ENCODE measurements around the gene CISD1. TPM values are rescaled to one million over a fixed set of nuclear protein-coding genes. Genes with fewer than 3 reads are reported as not detected.
A peak's percentile ranks its signal among the peaks of the same experiment; 100 is the strongest.

The CISD1 gene
- total RNA-seq, 1 experiment from 2014 or later = 46.6 TPM

GRCh38 chr10:58282615-58283014, 13.7 kb downstream of the CISD1 start:
- DNase-seq (ENCODE audit: low spot score) = no peak
- H3K36me3 Mint-ChIP-seq = peaks cover 15% of the 10 kb centered on the region
- H3K9me3 Mint-ChIP-seq = no peaks in the 10 kb centered on the region; the same call in 1 of the 2 replicates
- no peak for ATAC-seq
- CTCF ChIA-PET = no interaction called here
- no peak for TF ChIP-seq ZBTB43 (CRISPR knock-in tag; IDR thresholded peaks at IDR 0.05)
- no peak for TF ChIP-seq FOXP4 (CRISPR knock-in tag; IDR thresholded peaks at IDR 0.05)
- TF ChIP-seq TP53 (CRISPR knock-in tag; IDR thresholded peaks at IDR 0.05) = no peak
- TF ChIP-seq ZSCAN18 (CRISPR knock-in tag; IDR thresholded peaks at IDR 0.05) = no peak
- no peak for TF ChIP-seq NFATC4 (CRISPR knock-in tag; IDR thresholded peaks at IDR 0.05)
- TF ChIP-seq ZNF425 (CRISPR knock-in tag; conservative IDR thresholded peaks at IDR 0.05) = no peak
- H3K27ac Mint-ChIP-seq = peak overlapping the region; percentile 28
- POLR2A ChIA-PET = no interaction called here
- H3K4me1 Mint-ChIP-seq = no peaks in the 10 kb centered on the region
- H3K27me3 Mint-ChIP-seq (ENCODE audit: low read depth) = no peaks in the 10 kb centered on the region
- H3K4me3 Mint-ChIP-seq = no peak overlapping the region

- Mint-ChIP-seq H3K27me3 (ENCODE audit: low read depth) (no peaks in the 10 kb centered on the region), H3K27ac (no peak overlapping the region), H3K4me1 (peaks cover 12% of the 10 kb centered on the region), H3K9me3 (no peaks in the 10 kb centered on the region), H3K36me3 (peaks cover 4% of the 10 kb centered on the region; the same call in 1 of the 2 replicates), H3K4me3 (no peak overlapping the region)
- peak; percentile 41; the same call in 1 of the 2 replicates for ATAC-seq
- CTCF ChIA-PET = interaction anchor here (1.0 to 3.4 kb wide), 8 partner anchors 9 to 139 kb away, joined by 3 to 20 read pairs (median 7); partner anchors contain the start of genes CISD1, IPMK and TFAM
- POLR2A ChIA-PET = no interaction called here
- no peak for DNase-seq (ENCODE audit: low spot score)
- TF ChIP-seq OVOL2 (CRISPR knock-in tag; IDR thresholded peaks at IDR 0.05; ENCODE audit: borderline replicate concordance) (no peak), MYBL2 (CRISPR knock-in tag; IDR thresholded peaks at IDR 0.05) (no peak), SP1 (CRISPR knock-in tag; conservative IDR thresholded peaks at IDR 0.05) (no peak), ATF2 (CRISPR knock-in tag; IDR thresholded peaks at IDR 0.05; ENCODE audit: borderline replicate concordance, low read depth) (no peak), JAZF1 (CRISPR knock-in tag; IDR thresholded peaks at IDR 0.05) (no peak), HMGXB4 (CRISPR knock-in tag; IDR thresholded peaks at IDR 0.05) (no peak), ZBTB21 (CRISPR knock-in tag; IDR thresholded peaks at IDR 0.05; ENCODE audit: borderline replicate concordance) (no peak), FOXJ3 (CRISPR knock-in tag; IDR thresholded peaks at IDR 0.05; ENCODE audit: borderline replicate concordance) (no peak), CREM (CRISPR knock-in tag; IDR thresholded peaks at IDR 0.05) (no peak), FOXP4 (CRISPR knock-in tag; IDR thresholded peaks at IDR 0.05) (no peak), ZNF532 (CRISPR knock-in tag; IDR thresholded peaks at IDR 0.05; ENCODE audit: borderline replicate concordance) (no peak), ZNF121 (CRISPR knock-in tag; IDR thresholded peaks at IDR 0.05) (no peak)
Measured at GRCh38 chr10:58291538-58292174, 22.7 kb downstream of the CISD1 start.

All from WTC11 (cell line).